ENCODE measurements around the gene CHCHD4. TPM values are rescaled to one million over a fixed set of nuclear protein-coding genes. Genes with fewer than 3 reads are reported as not detected.

Gene CHCHD4
- total and polyA plus RNA-seq, 2 donors from 2014 or later = 12.8 to 33.6 TPM

DNA sequence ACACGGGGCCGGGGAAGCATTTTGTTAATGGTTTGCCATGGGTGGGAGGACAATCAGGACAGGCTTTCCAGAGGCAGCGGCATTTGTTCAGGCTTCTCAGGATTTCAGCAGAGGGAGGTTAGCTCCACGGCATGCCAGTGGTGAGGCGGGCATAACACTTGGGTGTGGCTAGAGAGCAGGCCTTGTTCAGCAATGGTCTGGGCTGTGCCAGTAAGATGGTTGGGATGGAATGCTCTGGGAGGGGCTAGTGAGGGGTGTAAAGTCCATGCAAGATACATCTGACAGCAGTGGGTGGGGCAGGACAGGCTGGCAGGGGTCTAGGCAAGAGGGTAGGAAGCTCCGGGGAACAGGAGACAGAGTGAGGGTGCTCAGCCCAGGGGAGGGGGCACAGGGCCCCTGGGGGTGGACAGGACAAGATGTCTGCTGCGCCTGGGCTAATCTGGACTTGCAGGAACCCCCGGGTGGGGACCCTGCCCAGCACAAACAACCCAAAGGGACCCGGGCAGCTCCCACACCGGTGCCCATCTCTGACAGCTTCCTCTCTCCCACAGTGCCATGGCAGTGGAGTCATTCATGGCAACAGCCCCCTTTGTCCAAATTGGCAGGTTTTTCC, 8.6 kb upstream of the CHCHD4 start:
- Histone ChIP-seq H3K27me3 (ENCODE audit: control insufficient read depth, insufficient read depth, low read length) (no peaks in the 10 kb centered on the region), H3K27ac (ENCODE audit: low read depth in 2 of 2, low read length in 2 of 2) (no peak overlapping the region), H3K4me3 (ENCODE audit: low read length in 3 of 3) (no peak overlapping the region), H3K9ac (ENCODE audit: low read length in 3 of 3) (no peak overlapping the region), H3K36me3 (ENCODE audit: control insufficient read depth in 2 of 3, insufficient read depth in 3 of 3, low read length in 3 of 3) (peaks cover 14 to 54% (median 37%) of the 10 kb centered on the region in 3 donors), H3K4me1 (ENCODE audit: control insufficient read depth in 2 of 3, insufficient read depth in 2 of 3, low read depth in 1 of 3, low read length in 3 of 3) (peaks cover 0 to 2% (median 1%) of the 10 kb centered on the region in 3 donors), H3K9me3 (ENCODE audit: control insufficient read depth in 2 of 3, insufficient read depth in 1 of 3, low read length in 3 of 3) (no peaks in the 10 kb centered on the region)
- DNase-seq = peak in 1 of 5 donors; percentile 69
- no peak for FAIRE-seq
- intact Hi-C loops (cut with DNase I) = no loop called here
- TF ChIP-seq, protein P1, sequence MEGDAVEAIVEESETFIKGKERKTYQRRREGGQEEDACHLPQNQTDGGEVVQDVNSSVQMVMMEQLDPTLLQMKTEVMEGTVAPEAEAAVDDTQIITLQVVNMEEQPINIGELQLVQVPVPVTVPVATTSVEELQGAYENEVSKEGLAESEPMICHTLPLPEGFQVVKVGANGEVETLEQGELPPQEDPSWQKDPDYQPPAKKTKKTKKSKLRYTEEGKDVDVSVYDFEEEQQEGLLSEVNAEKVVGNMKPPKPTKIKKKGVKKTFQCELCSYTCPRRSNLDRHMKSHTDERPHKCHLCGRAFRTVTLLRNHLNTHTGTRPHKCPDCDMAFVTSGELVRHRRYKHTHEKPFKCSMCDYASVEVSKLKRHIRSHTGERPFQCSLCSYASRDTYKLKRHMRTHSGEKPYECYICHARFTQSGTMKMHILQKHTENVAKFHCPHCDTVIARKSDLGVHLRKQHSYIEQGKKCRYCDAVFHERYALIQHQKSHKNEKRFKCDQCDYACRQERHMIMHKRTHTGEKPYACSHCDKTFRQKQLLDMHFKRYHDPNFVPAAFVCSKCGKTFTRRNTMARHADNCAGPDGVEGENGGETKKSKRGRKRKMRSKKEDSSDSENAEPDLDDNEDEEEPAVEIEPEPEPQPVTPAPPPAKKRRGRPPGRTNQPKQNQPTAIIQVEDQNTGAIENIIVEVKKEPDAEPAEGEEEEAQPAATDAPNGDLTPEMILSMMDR (IDR thresholded peaks at IDR 0.05; ENCODE audit: borderline replicate concordance, extremely low read depth, insufficient read depth) = no peak

DNA sequence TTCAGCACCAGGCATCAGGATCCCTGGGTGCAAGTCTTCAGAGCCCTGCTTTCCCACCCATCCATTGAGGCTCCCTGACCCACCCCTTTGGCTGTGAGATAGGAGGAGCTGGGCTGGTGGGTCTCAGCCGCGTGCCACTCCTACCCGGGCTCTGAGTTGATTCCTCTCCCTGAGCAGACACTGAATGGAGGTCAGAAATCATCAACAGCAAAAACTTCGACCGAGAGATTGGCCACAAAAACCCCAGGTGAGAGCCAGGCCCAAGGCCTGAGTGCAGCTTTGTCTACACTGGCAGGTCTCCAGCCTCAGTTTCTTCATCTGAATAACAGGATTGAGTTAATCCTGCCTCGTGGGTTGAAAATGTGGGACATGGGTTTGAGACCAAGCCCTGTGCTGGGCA, 8.0 kb upstream of the CHCHD4 start:
- Histone ChIP-seq H3K27me3 (ENCODE audit: control insufficient read depth, insufficient read depth, low read length) (no peaks in the 10 kb centered on the region), H3K27ac (ENCODE audit: low read depth in 2 of 2, low read length in 2 of 2) (no peak overlapping the region), H3K4me3 (ENCODE audit: low read length in 3 of 3) (no peak overlapping the region), H3K36me3 (ENCODE audit: control insufficient read depth in 2 of 3, insufficient read depth in 3 of 3, low read length in 3 of 3) (peaks cover 14 to 51% (median 37%) of the 10 kb centered on the region in 3 donors), H3K9ac (ENCODE audit: low read length in 3 of 3) (no peak overlapping the region), H3K4me1 (ENCODE audit: control insufficient read depth in 2 of 3, insufficient read depth in 2 of 3, low read depth in 1 of 3, low read length in 3 of 3) (no peaks in the 10 kb centered on the region), H3K9me3 (ENCODE audit: control insufficient read depth in 2 of 3, insufficient read depth in 1 of 3, low read length in 3 of 3) (no peaks in the 10 kb centered on the region)
- intact Hi-C loops (cut with DNase I) = no loop called here
- DNase-seq (no peak), FAIRE-seq (no peak)
- TF ChIP-seq, protein P1 (IDR thresholded peaks at IDR 0.05; ENCODE audit: borderline replicate concordance, extremely low read depth, insufficient read depth) = no peak

DNA sequence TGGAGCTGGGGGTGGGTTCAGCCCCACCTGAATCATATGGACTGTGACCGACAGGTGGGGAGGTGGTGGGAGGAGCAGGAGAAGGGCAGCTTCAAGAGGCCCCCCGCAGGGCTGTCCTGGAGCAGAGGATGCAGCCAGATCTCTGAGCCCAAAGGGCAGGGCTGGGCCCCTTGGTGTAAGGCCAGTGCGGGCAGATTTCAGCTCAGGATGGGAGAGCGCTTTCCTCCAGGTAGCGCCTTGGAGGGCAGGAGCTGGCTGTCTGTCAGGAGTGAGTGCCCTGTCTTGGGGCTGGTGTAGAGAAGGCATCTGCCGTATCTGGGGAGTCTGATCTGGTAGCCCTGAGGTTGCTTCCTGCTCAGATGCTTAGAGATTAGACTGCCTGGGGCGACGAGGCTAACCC, 7.5 kb upstream of the CHCHD4 start:
- FAIRE-seq (no peak), DNase-seq (peak in 1 of 5 donors; percentile 54)
- Histone ChIP-seq H3K27ac (ENCODE audit: low read depth in 2 of 2, low read length in 2 of 2) (no peak overlapping the region), H3K36me3 (ENCODE audit: control insufficient read depth in 2 of 3, insufficient read depth in 3 of 3, low read length in 3 of 3) (peaks cover 12 to 50% (median 37%) of the 10 kb centered on the region in 3 donors), H3K9me3 (ENCODE audit: control insufficient read depth in 2 of 3, insufficient read depth in 1 of 3, low read length in 3 of 3) (no peaks in the 10 kb centered on the region), H3K4me3 (ENCODE audit: low read length in 3 of 3) (no peak overlapping the region), H3K9ac (ENCODE audit: low read length in 3 of 3) (no peak overlapping the region), H3K4me1 (ENCODE audit: control insufficient read depth in 2 of 3, insufficient read depth in 2 of 3, low read depth in 1 of 3, low read length in 3 of 3) (peaks cover 0 to 2% (median 0%) of the 10 kb centered on the region in 3 donors), H3K27me3 (ENCODE audit: control insufficient read depth, insufficient read depth, low read length) (no peaks in the 10 kb centered on the region)
- TF ChIP-seq, protein P1 (IDR thresholded peaks at IDR 0.05; ENCODE audit: borderline replicate concordance, extremely low read depth, insufficient read depth) = no peak
- intact Hi-C loops (cut with DNase I) = no loop called here

Data from kidney (tissue), 14 donors.